ENCODE measurements around the gene FXYD2.
"Not testable (repeated sequence)": the region's sequence is repeated elsewhere in the genome, so short reads cannot be mapped to it uniquely, and the experiment has no call there.

FXYD2 gene

DNA sequence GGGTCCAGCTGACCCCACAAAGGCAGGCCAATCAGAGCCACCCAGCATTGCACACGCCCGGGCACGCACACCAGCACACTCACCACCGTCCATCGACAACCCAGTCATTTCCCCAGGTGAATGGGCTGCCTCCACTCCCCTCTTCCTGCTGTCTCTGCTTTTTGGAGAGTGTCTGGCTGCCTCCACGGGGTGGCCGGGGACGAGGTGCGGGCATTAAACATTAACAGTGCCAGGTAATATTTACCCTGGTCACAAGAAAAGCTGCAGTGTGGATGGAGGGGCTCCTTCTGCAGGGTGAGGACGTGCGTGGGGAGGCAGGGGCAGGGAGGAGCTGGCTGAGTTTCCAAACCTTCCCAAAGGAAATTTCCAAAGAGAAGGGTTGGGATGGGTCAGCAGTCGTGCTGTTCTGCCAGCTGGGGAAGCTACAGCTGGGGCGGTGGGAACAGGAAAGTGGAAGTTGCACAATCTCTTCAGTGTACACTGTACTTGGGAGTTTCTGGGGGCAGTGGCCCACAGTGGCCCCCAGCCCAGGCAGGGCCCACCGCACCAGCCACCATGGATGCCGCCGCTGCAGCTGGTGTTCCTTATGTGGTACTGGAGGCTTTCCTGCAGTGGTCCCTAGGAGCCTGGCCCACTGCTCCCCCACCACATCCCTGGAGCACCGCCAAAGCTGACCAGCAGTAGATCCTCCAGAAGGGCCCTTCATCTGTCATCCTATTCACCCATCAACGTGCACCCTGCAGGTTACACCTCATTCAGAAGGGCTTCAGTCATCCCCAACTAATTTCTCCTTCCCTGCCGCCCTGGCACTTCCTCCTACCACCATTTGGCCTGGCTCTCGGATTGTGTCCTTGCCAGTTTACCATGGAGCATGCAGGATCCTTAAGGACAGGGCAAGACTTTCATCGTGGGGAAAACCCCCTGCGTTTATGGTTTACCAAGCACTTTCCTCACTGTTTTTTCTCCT is at the start of gene FXYD2:
Gene FXYD2, minus strand, starts transcription at position 174 of the 967 bp plus-strand sequence. Its CDS starts 66 bp downstream, at position 108.
- no peak for DNase-seq (ENCODE audit: low spot score)

DNA sequence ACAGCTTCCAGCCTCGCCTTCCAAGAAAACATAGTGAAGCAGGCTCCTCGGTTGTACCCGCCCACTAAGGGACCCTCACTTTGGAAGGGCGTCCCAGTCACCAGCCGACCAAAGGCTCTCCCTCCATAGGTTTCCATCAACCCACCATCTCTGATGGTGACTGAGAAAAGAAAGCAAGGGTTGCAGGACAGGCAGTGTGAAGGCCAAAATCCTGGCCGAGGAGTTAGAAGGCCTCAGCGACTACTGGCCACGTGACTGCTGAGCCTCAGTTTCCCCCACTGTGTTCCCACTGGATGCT is 49.2 kb upstream of the FXYD2 start:
- no peak for DNase-seq (ENCODE audit: low spot score)

DNA sequence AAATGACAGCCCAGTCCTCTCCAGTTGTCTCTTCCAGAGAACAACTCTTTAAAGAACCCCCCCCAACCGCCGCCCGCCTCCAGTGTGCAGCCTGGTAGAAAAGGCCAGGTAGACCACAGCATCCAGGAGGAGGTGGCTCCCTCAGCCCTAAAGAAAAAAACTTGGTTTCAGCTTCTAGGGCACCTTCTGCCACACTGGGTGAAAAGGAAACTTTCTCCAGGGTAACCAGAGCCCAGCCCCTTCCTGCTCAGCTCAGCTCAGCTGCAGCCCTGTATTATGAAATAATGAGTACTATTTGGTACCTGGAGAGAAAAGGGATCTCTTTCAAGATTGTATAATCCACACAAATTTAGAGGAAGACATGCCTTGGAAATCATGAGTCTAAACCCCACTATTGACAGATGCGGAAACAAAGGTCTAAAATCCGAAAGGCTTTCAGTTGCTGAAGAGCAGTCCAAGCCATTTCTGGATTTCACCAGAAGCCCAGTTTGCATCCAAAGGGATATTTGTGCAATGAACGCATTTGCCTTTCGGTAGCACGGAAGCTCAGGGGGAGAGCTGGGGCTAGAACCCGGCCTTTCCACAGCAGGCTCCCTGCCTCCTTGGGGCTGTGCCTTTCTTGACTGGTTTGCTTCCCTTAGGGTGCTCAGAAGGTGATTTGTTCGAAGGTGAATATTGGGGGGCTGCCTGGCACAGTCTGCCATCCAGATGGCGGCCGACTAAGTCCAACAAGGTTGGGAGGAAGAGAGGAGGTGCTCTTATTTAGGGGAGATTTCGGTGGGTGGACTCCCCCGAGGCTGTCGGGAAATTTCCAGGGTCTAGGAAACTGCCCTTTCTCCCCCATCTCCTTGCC is 48.7 kb upstream of the FXYD2 start:
- DNase-seq (ENCODE audit: low spot score): no peak

DNA sequence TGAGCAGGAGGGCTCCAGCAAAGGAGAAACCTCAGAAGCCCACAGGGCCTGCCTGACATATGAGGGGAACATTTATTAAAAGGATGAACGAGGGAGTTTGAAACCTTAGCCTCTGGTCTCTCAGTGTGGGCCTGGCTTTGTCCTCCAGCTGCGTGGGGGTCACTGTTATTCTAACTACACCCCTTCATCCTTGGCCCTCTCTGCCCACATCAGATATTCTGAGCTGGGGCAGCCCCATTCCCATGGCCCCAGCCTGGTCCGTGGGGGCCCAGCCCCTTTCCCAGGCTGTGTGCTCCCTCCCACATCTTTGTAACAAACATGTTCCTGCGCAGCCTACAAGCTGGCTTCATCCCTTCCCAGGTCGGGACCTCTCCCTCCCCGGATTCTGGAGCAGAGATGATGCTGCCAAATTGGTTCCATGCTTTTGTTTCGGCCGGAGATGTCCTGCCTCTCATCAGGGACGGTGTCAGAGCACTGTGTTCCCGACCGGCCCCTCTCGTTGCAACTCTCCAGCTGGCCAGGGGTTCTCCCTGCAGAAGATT is 47.9 kb upstream of the FXYD2 start:
- DNase-seq (ENCODE audit: low spot score): no peak

DNA sequence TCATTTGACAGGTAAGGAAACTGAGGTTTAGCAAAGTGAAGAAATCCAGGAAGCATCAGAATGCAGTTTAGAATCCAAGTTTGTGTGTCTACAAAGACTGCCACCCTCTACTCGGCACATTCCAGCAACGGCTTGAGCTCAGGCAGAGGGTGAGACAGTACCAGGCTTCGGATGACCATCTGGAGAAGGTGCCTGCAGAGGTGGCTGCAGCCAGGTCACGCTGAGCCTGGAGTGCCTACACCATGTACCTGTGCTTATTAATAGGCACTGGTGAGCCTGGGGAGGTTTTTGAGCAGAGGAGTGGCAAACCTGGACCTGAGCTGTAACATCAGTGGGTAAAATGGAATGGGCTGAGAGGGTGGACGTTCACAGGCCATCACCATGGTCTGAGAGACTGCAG is 47.2 kb upstream of the FXYD2 start:
- DNase-seq (ENCODE audit: low spot score): no peak

DNA sequence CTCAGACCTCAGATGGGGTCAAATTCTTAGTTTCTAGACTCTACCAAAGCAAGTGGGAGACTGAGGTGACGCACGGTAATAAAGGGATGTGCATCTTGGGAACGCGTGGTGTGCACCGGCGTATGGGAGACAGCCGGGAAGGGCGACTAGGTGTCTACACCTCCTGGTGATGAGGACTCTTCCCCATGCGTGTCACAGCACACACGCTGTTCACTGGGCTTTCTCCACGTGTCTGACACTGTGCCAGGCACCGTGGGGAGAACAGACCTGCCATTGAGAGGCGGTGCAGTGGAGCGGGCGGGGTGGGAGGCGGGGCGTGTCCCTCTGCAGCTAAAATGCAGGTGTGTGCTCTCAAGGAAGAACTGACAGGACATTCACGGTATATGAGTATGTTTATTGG is 46.6 kb upstream of the FXYD2 start:
- no peak for DNase-seq (ENCODE audit: low spot score)

DNA sequence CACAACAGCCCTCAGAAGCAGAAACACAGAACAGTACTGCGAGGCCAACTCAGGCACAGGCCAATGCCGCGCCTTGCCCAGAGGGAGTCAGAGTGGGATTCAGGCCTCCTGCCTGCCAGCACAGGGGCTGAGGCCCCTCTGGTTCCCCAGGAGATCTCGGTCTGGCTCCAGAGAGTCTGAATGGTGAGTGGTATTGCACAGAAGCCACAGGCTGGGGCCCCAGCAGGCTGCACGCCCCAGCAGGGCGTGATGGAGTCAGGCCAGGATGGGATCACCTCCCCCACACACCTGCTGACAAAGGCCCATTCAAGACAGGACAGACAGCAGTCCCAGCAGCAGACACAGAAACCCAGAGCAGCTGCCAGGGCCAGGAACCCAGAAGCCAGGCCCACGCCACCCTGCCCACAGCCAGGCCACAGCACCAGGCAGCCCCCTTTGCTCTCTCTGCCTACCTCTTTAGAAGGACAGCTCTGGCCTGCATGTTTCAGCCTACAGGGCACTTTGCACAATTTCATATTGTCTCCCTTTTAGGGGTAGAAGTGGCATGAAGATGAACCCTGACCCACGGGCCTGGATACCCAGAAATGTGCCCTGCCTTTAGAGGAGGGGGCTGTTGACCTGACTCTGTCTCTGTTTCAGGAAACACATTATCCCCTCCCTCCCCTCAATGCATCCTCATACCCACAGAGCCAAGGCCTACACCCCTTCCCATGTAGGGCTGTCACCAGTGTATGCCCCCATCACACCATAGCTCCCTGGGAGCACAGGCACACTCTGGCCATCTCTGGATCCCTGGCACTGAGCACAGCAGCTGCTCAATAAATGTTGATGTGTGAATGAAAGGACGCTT is 45.8 kb upstream of the FXYD2 start:
- DNase-seq (ENCODE audit: low spot score): no peak

DNA sequence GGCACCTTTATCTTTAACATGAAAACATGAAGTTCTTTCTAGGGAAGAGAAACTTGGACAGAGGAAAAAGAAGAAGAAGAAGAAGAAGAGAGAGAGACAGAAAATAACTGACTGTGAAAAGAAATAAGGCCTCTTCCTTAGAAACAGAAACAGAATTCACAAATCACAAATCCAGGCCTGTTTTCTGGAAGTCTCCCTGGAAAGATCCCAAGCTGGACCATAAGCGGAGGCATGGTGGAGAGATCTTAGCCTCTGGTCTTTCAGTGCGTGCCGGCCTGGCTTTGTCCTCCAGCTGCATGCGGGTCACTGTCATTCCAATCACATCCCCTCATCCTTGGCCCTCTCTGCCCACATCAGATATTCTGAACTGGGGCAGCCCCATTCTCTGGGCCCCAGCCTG is 45.1 kb upstream of the FXYD2 start:
- DNase-seq (ENCODE audit: low spot score): no peak

DNA sequence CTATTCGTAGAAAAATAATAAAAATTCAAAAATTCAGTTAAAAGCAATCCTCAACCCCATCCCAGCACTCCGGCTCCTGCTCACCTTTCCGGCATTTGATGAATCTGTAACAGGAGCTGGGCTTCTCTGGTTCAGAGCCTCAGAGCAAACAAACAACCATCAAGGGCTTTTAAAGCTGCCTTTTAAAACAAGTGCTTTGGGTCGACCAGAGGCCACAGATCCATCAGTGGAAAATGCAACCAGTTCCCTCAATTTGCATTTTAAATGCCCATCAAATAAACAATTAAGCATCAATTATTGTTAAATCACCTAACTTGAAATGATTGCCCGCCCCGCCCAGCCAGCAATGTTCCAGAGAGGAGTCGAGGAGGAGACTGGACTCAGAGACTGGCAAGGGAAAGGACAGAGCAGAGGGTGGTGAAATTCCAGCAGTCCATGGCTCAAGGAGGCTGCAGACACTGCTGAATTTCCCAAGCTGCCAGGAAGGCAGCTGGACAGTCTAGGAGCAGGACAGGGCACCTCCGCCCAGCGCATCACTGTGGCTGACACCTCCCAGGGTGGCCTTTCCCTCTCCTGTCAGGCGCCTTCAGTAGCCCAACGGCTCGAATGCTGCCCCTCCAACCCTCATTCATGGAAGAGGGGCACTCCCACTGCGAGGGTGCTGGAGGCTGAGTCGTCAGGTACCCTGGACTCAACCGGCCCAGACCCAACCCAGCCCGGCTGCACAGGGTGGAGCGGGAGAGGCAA is 44.4 kb upstream of the FXYD2 start:
- no peak for DNase-seq (ENCODE audit: low spot score)

DNA sequence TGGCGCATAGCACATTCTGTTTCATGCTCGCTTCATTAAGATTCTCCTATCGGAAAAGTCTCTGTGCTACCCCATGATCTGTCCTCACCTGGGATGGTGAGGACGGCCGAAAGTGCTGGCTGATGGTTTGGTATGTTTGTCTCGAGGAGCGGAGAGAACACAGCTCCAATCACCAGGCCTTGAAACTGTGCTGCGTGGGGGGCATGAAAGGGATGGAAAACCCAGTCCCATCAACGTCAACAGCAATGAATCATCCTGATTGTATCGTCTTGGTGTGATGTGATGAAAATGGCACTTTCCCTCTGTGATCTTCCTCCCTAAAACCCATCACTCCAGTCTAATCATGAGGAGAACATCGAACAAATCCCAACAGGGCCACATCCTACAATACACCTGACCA is 43.5 kb upstream of the FXYD2 start:
- no peak for DNase-seq (ENCODE audit: low spot score)

DNA sequence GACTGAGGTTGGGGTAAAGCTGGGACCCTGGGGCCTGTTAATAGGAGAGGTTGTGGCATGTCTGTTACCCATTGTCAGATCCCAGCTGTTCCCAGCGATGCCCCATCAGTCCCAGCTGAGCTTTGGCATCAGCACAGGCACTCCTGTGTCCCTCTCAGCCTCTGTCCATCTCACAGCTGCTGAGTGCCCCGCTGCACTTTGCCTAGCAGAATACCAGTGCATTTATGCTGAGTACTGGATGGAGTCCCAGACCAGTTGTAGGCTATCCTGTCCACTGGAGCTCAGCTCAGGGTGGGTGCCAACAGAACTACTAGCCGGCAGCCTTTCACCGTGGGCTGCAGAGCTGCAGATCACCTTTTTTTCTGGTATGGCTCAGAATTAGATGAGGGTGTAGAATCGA is 42.0 kb upstream of the FXYD2 start:
- no peak for DNase-seq (ENCODE audit: low spot score)

DNA sequence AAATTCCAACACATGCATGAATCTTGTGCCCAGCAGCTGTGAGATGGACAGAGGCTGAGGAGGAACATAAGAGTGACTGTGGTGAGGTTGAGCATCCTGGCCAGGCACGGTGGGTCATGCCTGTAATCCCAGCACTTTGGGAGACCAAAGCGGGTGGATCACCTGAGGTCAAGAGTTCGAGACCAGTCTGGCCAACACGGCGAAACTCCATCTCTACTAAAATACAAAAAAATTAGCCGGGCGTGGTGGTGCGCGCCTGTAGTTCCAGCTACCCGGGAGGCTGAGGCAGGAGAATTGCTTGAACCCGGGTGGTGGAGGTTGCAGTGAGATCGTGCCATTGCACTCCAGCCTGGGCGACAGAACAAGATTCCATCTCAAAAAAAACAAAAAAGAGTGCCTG is 41.0 kb upstream of the FXYD2 start:
- not testable (repeated sequence) for DNase-seq (ENCODE audit: low spot score)

DNA sequence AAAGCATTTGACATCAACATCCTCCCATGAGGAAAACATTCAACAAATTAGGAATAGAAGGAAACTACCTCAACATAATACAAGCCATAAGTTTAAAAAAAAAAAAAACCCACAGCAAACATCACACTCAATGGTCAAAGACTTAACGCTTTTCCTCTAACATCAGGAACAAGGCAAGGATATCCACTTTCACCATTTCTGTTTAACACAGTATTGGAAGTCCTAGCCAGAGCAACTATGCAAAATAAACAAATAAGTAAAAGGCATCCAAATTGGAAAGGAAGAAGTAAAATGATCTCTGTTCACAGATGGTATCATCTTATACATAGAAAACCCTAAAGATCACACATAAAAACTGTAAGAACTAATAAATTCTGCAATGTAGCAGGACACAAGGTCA is 38.8 kb upstream of the FXYD2 start:
- DNase-seq (ENCODE audit: low spot score): no peak

DNA sequence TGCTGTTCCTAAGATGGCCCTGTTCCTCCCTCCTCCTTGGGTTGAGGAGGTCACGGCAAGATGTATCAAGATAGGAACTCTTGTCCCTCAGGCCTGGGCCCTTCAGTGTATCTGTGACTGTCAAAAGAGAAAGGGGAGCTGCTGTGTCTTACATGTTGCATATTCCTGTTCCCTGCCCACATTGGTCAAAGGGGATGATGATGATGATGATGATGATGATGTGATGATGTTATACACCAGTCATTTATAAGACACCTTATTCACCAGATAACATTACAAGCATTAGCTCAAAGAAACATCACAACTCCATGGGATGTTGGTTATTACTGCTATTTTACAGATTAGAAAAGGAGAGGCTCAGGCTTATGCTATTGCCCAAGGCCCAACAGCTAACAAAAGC is 38.2 kb upstream of the FXYD2 start:
- DNase-seq (ENCODE audit: low spot score): no peak

DNA sequence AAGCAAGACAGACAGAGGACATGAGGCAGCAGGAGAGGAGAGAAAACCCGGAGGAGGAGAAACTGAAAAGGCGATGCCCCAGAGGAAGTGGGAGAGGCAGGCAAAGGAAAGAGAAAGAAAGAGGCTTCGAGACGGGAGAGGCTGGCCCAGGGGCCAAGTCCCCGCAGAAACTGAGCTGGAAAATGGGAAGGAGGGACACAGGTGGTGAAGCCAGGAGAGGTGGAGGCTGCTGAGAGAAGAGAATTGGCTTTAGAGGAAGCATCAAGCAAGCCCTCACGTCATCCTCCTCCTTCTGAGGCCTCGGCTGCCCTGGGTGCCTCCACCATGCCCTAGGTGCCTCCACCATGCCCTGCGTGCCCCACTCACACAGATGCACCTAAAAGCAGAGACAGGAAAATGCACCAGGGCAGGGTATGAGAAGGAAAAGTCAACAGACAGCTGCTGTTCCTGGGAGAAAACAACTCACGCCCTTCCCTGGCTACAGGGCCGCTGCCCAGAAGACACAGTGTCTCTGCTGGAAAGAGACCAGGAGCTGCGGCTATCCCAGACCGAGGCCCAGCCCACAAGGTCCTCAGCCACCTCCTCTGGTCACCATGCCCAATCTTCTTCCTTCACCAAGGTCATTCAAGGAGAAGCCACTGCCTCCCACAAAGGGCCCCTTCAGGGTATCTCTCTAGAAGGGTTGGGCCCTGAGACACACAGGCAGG is 37.6 kb upstream of the FXYD2 start:
- DNase-seq (ENCODE audit: low spot score): no peak

DNA sequence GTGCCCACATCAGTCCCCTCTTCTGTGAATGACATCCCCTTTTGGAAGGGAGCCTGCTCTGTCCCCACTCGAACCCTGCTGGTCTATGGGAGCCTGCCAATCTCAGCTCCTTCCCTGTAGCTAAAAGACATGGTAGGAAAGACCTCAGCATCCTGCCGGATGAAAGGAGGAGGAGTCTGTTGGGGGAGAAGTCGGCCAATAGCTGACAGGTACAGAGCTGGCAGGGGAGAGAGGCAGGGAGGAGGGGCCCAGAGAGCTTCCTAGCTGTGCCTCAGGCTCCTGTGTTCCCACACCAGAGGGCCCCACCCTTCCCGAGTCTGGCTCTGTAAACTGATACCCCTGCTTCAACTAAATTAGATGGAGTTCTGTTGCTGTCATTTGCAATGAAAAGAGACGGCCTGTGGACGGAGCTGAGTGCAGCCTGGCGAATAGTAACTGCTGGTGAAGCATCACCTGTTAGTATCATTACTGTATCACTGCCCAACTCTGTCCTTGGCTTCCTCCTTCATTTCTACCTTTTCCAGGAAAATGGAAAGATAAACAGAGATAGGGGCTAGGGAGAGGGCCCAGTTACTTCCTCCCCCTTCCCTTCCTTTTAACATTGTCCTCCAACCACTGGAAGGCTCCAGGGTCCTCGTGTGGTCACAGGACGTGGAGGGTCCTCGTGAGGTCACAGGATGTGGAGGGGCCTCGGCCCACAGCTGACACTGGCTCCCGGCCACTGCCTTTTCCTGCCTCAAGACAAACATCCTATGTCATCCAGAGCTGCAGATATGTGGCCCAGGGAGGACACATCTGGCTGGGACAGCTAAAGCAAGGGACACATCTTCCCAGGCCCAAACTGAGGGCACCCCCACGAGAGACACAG is 36.8 kb upstream of the FXYD2 start:
- DNase-seq (ENCODE audit: low spot score): no peak

DNA sequence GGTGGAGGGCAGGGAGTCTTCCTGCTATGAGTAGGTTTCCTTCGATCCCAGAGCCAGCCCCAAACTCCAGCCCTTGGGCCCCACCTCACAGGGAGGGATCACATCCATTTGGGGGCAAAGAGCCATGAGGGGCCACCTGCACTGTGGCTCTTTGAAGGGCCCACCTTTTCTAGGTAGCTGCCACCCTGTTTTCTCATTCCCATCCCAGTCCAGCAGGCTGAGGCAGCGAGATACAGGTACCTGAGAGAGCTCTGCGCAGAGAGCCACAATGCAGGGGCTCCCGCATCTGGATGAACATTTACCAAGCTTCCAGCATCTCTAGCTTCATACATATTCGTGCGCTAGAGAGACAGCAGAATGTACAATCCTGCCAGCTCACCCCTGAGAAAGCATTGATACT is 35.6 kb upstream of the FXYD2 start:
- DNase-seq (ENCODE audit: low spot score): no peak

DNA sequence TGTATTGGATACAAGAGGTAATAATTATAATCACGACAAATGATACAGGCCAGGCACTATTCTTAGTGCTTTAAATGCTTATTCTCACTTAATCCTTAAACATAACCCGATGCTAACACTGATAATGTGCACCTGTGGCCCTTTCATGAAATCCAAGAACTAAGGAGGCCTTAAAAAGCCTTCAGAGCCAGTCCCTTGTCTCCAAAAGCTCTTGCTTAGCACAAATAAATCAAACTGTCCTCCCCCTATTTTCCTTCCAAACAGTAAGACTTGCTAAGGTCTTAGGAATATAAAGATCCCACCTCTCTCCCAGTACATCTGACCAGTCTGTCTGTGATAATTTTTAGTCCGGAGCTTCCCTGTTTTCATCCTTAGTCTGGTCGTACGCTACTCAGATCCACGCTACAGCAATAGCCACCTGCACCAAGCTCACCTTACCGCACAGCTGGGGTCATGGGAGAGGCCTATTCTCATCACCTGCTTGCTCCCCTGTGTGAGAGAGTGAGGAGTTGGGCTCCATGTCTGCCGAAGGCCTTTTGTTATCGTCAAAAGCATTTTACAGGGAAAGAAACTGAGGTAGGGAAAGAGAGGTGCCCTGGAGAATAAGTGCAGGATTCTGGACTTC is 35.1 kb upstream of the FXYD2 start:
- DNase-seq (ENCODE audit: low spot score): no peak

DNA sequence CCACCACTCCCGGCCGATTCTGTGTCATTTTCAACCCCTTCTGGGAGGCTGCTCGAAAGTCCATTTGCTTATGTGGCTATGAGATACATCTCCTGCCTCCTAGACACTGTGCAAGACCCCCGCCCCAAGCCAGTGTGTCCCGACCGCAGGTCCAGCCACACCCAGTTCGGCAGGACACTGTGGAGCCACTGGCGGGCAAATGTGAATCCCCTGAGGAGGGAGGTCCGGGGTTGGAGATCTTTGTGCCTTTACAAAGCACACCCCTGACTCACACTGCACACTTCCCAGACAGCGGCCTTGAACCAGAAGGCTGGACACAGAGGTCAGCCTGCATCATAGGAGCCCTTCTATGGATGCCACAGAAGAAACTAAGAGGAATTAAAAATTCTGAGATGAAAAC is 34.5 kb upstream of the FXYD2 start:
- DNase-seq (ENCODE audit: low spot score): no peak
